Type B pancreatic cell (in vitro differentiated cells): Measurements from ENCODE around the gene TICRR. TPM values are rescaled to one million over a fixed set of nuclear protein-coding genes. Genes with fewer than 3 reads are reported as not detected.
A peak's percentile ranks its signal among the peaks of the same experiment; 100 is the strongest.

Experiments
- DNase-seq: peaks from one replicate; pipeline ENCODE4 v3.0.0; 2021; ENCODE audit warnings: mixed read lengths; ENCODE audit not compliant: unreplicated experiment; ENCODE audit errors: extremely low spot score
- H3K27ac Mint-ChIP-seq: 2 replicates; pipeline ENCODE4 v1.8.0; 2021; ENCODE audit warnings: mild to moderate bottlenecking, mixed read lengths
- H3K27me3 Mint-ChIP-seq: 2 replicates; pipeline ENCODE4 v1.8.0; 2021; ENCODE audit warnings: mixed read lengths
- H3K36me3 Mint-ChIP-seq: 2 replicates; pipeline ENCODE4 v1.8.0; 2021; ENCODE audit warnings: mixed read lengths
- H3K4me1 Mint-ChIP-seq: one replicate; pipeline ENCODE4 v1.8.0; 2021; ENCODE audit warnings: mixed read lengths; ENCODE audit not compliant: unreplicated experiment
- H3K4me3 Mint-ChIP-seq: 2 replicates; pipeline ENCODE4 v1.8.0; 2021; ENCODE audit warnings: mild to moderate bottlenecking, mixed read lengths
- H3K9me3 Mint-ChIP-seq: 2 replicates; pipeline ENCODE4 v1.8.0; 2021; ENCODE audit warnings: mixed read lengths
- total RNA-seq: library from RNA; stranded (reverse); gene quantifications from 2 replicates; pipeline ENCODE4 v1.2.1, GENCODE V29; 2021; ENCODE audit warnings: low replicate concordance
- TF ChIP-seq, protein P1 (sequence below): fragments of 200-600 bp; sonication (generic); conservative IDR thresholded peaks from 2 replicates; pipeline ENCODE4 v1.5.0; 2021; ENCODE audit warnings: antibody characterized with exemption, mild to moderate bottlenecking

Gene TICRR
- total RNA-seq, 1 donor from 2014 or later, result 23.4 TPM

DNA sequence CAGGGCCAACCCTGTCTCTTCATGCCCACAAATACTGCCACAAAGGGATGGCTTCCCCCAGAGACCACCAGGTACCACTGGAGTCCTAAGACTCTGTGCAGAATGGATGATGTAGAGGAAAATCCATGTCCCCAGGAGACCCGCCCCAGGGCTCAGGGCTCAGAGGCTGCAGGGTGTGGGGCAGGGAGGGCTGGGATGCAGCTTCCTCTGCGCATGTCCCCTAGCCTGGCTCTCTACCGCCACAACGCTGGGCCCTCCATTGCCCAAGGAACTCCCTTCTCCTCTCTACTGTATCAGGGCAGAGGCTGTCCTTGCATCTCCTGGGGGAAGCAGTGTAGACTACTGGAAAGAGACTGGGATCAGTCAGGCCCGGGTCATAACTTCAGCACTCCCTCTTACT is 19.5 kb upstream of the TICRR start:
- Mint-ChIP-seq H3K36me3 (no peaks in the 10 kb centered on the region), H3K4me3 (no peak overlapping the region), H3K9me3 (no peaks in the 10 kb centered on the region), H3K27me3 (peaks cover 8% of the 10 kb centered on the region), H3K4me1 (no peaks in the 10 kb centered on the region), H3K27ac (no peak overlapping the region)
- no peak for DNase-seq
- TF ChIP-seq, protein P1, sequence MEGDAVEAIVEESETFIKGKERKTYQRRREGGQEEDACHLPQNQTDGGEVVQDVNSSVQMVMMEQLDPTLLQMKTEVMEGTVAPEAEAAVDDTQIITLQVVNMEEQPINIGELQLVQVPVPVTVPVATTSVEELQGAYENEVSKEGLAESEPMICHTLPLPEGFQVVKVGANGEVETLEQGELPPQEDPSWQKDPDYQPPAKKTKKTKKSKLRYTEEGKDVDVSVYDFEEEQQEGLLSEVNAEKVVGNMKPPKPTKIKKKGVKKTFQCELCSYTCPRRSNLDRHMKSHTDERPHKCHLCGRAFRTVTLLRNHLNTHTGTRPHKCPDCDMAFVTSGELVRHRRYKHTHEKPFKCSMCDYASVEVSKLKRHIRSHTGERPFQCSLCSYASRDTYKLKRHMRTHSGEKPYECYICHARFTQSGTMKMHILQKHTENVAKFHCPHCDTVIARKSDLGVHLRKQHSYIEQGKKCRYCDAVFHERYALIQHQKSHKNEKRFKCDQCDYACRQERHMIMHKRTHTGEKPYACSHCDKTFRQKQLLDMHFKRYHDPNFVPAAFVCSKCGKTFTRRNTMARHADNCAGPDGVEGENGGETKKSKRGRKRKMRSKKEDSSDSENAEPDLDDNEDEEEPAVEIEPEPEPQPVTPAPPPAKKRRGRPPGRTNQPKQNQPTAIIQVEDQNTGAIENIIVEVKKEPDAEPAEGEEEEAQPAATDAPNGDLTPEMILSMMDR, result no peak

DNA sequence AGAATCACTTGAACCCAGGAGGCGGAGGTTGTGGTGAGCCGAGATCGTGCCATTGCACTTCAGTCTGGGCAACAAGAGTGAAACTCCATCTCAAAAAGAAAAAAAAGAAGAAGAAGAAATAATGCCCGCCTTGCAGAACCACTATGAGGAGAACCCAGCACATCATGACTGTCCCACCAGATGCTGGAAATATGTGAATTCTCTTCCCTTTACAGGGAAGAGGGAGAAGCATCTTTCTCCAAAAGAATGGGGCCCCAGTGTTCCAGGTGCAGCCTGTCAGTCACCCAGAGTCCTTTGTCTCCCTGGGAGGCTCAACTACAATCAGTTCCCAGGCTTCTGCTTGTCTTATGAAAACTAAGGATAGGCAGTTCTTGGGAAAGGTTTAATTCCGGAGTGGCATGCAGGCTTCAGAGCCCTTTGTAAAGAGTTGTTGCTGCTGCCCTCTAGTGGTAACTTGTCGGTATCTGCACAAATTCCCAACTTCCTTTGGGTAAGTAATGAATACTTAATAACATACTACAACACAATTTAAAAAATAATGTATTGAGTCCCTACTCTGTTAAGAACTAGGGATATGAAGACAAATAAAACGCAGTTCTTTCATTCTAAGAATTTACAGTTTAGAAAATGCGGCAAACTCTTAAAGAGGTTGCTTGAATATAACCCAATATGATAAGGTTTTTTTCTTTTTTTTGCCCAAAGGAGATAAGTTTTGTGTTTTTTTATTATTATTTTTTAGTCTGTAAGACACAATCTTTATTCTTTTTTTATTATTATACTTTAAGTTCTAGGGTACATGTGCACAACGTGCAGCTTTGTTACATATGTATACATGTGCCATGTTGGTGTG is 18.6 kb upstream of the TICRR start:
- Mint-ChIP-seq H3K27ac (no peak overlapping the region), H3K4me1 (no peaks in the 10 kb centered on the region), H3K27me3 (peaks cover 8% of the 10 kb centered on the region), H3K9me3 (no peaks in the 10 kb centered on the region), H3K36me3 (no peaks in the 10 kb centered on the region), H3K4me3 (no peak overlapping the region)
- DNase-seq, result no peak
- TF ChIP-seq, protein P1, result peak; percentile 93

DNA sequence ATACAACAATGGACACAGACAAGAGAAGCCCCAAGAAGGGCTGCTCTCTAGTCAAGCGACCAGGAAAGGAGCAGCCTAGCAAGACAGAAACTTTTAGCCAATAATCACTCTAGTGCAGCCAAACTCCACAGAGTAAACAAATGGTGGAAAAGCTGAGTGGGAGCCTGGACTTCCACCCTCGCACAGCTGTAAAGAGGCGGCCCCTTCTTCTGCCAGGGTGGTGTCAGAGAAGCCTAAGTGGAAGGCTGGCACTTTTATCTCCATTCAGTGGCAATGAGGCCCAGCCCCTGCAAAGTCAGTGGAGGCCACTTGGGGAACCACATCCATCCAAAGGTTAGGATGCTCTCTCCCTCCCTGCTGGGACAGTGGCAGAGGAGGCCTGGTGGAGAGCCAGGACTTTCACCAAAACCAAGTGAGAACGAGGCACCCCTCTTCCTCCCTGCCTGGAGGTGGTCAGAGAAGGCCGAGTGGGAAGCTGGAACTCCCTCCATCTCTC is 15.5 kb upstream of the TICRR start:
- DNase-seq, result no peak
- no peaks in the 10 kb centered on the region for H3K36me3 Mint-ChIP-seq
- H3K27me3 Mint-ChIP-seq, result peaks cover 16% of the 10 kb centered on the region
- H3K9me3 Mint-ChIP-seq, result no peaks in the 10 kb centered on the region
- no peaks in the 10 kb centered on the region for H3K4me1 Mint-ChIP-seq
- H3K27ac Mint-ChIP-seq, result no peak overlapping the region
- TF ChIP-seq, protein P1, result no peak
- no peak overlapping the region for H3K4me3 Mint-ChIP-seq

DNA sequence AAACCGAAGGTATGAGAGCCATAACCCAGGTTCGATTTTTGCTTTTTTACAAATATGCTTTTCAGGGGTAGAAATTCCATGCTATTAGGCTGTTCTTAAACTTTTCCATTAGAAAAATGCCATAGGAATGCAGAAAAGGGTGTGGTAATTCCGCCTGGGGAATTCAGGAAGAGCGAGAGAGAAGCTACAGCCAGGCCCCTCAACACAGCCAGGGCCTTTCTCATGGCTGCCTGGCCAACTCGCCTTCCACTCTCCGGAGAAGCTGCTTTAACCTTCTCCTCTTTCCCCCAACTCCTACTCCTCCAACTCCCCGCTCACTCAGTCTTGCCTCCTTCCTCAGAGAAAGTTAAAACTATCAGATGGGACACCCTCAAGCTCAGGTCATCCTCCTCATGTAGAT is 9.1 kb upstream of the TICRR start:
- no peak overlapping the region for H3K27ac Mint-ChIP-seq
- H3K27me3 Mint-ChIP-seq, result peaks cover 18% of the 10 kb centered on the region
- peaks cover 4% of the 10 kb centered on the region for H3K9me3 Mint-ChIP-seq
- no peak overlapping the region for H3K4me3 Mint-ChIP-seq
- H3K4me1 Mint-ChIP-seq, result no peaks in the 10 kb centered on the region
- TF ChIP-seq, protein P1, result no peak
- no peak for DNase-seq
- H3K36me3 Mint-ChIP-seq, result no peaks in the 10 kb centered on the region

DNA sequence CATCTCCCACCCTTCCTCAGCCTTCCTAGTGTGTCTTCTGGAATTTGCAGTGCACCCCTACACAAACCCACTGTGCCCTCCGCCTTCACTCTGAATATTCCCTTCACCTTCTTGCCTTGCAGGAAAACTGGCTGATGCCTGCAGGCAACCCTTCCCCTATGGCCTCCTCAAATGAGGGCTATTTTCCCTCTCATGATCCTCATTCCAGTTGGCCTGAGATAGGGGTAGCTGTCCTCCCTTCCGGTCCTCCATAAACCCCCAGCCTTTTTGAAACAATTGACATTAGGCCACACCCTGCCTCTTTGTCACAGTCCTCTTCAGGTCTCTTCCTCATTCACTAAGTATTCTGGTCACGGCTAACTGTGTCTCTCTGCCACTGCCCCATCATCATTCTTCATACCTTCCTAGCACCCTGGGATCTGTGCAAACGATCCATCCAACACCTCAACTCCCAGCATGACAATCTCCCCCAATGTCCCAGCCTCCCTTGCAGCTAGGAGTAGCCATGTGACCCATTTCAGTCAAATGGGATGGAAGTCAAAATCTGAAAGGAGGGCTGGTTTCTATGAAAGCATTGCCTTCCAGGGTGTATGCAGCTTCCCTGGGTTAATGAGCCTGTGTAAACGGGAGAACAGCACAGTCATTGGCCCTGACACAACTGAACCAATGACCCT is 8.5 kb upstream of the TICRR start:
- no peaks in the 10 kb centered on the region for H3K36me3 Mint-ChIP-seq
- H3K4me1 Mint-ChIP-seq, result no peaks in the 10 kb centered on the region
- no peak overlapping the region for H3K27ac Mint-ChIP-seq
- H3K4me3 Mint-ChIP-seq, result no peak overlapping the region
- TF ChIP-seq, protein P1, result no peak
- H3K27me3 Mint-ChIP-seq, result peaks cover 21% of the 10 kb centered on the region
- DNase-seq, result no peak
- H3K9me3 Mint-ChIP-seq, result peaks cover 4% of the 10 kb centered on the region
